A549 (cell line): ENCODE data around the gene RRP15. TPM values are rescaled to one million over a fixed set of nuclear protein-coding genes. Genes with fewer than 3 reads are reported as not detected.

ENCODE experiments used
- ATAC-seq, 2 experiments: fragments of 200-7000 bp in 1 of 2; fragments of >200 bp in 1 of 2; cut with Nextera tagmentation in 1 of 2; cut with Tn5 transposase in 1 of 2; 3 replicates each; pipeline versions ENCODE4 v1.8.0 to v1.9.1; 2018 to 2020; ENCODE audit warnings: mild to moderate bottlenecking in 1 of 2, moderate library complexity in 1 of 2
- CTCF ChIA-PET: fragments of 300-600 bp; sonication (Branson Sonifier 250); formaldehyde crosslinking; extraction: SDS; loops from one replicate; lab custom pipeline; 2021; ENCODE audit warnings: antibody characterized with exemption, inconsistent platforms; lab: Yijun Ruan, JAX
- POLR2A ChIA-PET: fragments of 350-600 bp; formaldehyde crosslinking; extraction: SDS; loops from one replicate; lab custom pipeline; 2021; ENCODE audit warnings: antibody characterized with exemption, inconsistent platforms; lab: Yijun Ruan, JAX
- DNase-seq, 2 experiments: peaks; one replicate each; pipeline versions ENCODE4 v3.0.0 to v3.0.0-alpha.2; 2011 to 2016; ENCODE audit warnings: low read depth in 1 of 2, low spot score in 1 of 2
- FAIRE-seq: peaks from 2 replicates; lab custom pipeline; 2011; peaks lifted over from hg19 to GRCh38; lab: Jason Lieb, UNC
- H3K27ac ChIP-seq, 2 experiments: fragments of >200 bp; sonication (Bioruptor Twin); formaldehyde crosslinking; 3 replicates each; pipeline ENCODE4 v1.5.1; 2016 to 2017
- H3K4me1 ChIP-seq: fragments of >200 bp; sonication (Bioruptor Twin); formaldehyde crosslinking; 3 replicates; pipeline ENCODE4 v1.6.1; 2016
- H3K4me2 ChIP-seq: fragments of >200 bp; sonication (Bioruptor Twin); formaldehyde crosslinking; 3 replicates; pipeline ENCODE4 v1.6.1; 2016
- H3K4me3 ChIP-seq: fragments of >200 bp; sonication (Bioruptor Twin); formaldehyde crosslinking; 3 replicates; pipeline ENCODE4 v1.5.1; 2016
- H3K9me3 ChIP-seq: fragments of >200 bp; sonication (Bioruptor Twin); formaldehyde crosslinking; 3 replicates; pipeline ENCODE4 v1.6.1; 2016
- HDAC2 ChIP-seq: fragments of 200-600 bp; sonication (generic); IDR thresholded peaks from 2 replicates; pipeline ENCODE4 v1.6.1; 2016
- HOXB13 ChIP-seq: fragments of 250-450 bp; sonication (Bioruptor Pico); IDR thresholded peaks from 2 replicates; pipeline ENCODE4 v1.5.0; 2020; ENCODE audit warnings: low read depth, mild to moderate bottlenecking, moderate library complexity
- HOXB5 ChIP-seq: fragments of 250-450 bp; sonication (Bioruptor Pico); IDR thresholded peaks from 2 replicates; pipeline ENCODE4 v1.5.0; 2020; ENCODE audit warnings: mild to moderate bottlenecking, moderate library complexity
- JUNB ChIP-seq: fragments of >200 bp; sonication (Bioruptor Twin); formaldehyde crosslinking; IDR thresholded peaks from 2 replicates; pipeline ENCODE4 v1.6.1; 2016
- KDM1A ChIP-seq: fragments of 200-600 bp; sonication (generic); IDR thresholded peaks from 2 replicates; pipeline ENCODE4 v1.6.1; 2016; ENCODE audit warnings: low read depth, mild to moderate bottlenecking
- RARB ChIP-seq: fragments of 250-450 bp; sonication (Bioruptor Pico); IDR thresholded peaks from 2 replicates; pipeline ENCODE4 v1.8.0; 2021; ENCODE audit warnings: mild to moderate bottlenecking, moderate library complexity
- RCOR1 ChIP-seq: fragments of 150-350 bp; IDR thresholded peaks from 2 replicates; pipeline ENCODE4 v1.6.1; 2014; ENCODE audit warnings: antibody characterized with exemption, low read length, low read depth
- RFX5 ChIP-seq: fragments of 450-650 bp; IDR thresholded peaks from 2 replicates; pipeline ENCODE4 v1.7.1; 2014; ENCODE audit warnings: antibody characterized with exemption, mild to moderate bottlenecking, moderate library complexity
- SMC3 ChIP-seq: fragments of >200 bp; sonication (Bioruptor Twin); formaldehyde crosslinking; IDR thresholded peaks from 3 replicates; pipeline ENCODE4 v1.6.1; 2018; ENCODE audit warnings: inconsistent platforms
- SREBF2 ChIP-seq: fragments of 450-650 bp; IDR thresholded peaks from 2 replicates; pipeline ENCODE4 v1.6.1; 2014; ENCODE audit warnings: mild to moderate bottlenecking, moderate library complexity
- TP53 ChIP-seq: fragments of 250-450 bp; sonication (Bioruptor Pico); IDR thresholded peaks from 2 replicates; pipeline ENCODE4 v1.5.0; 2021; ENCODE audit warnings: mild to moderate bottlenecking, moderate library complexity
- ZSCAN20 ChIP-seq: fragments of 250-450 bp; sonication (Bioruptor Pico); IDR thresholded peaks from 2 replicates; pipeline ENCODE4 v1.8.0; 2022; ENCODE audit warnings: mild to moderate bottlenecking, moderate library complexity
- WGBS: methylation state at CpG from one replicate; pipeline ENCODE4 v1.1.6; 2017; ENCODE audit errors: missing lambda C conversion rate; 5-methylcytosine and 5-hydroxymethylcytosine counted together
- polyA plus RNA-seq, 4 experiments: library from polyadenylated mRNA; depleted of rRNA in 3 of 4; stranded (reverse); fragments of >200 nt; fragmentation: RNase III in 1 of 4; extraction: RNeasy Plus Mini Kit Qiagen cat#74134 plus additional on column Dnase treatment in 1 of 4; gene quantifications; 2 replicates in 3 of 4; 3 replicates in 1 of 4; pipeline ENCODE4 v1.2.3, GENCODE V29; 2011 to 2017
- TF ChIP-seq, protein P1 (sequence below): fragments of 250-450 bp; sonication (Bioruptor Pico); IDR thresholded peaks from 2 replicates; pipeline ENCODE4 v1.5.0; 2020; ENCODE audit warnings: low read depth, mild to moderate bottlenecking, moderate library complexity
- TF ChIP-seq, protein P2 (sequence below): fragments of 250-450 bp; sonication (Bioruptor Pico); IDR thresholded peaks from 2 replicates; pipeline ENCODE4 v1.5.0; 2021; ENCODE audit warnings: mild to moderate bottlenecking, moderate library complexity, borderline replicate concordance
- TF ChIP-seq, protein P3 (sequence below): IDR thresholded peaks from 2 replicates; pipeline ENCODE4 v1.6.1; 2012
- TF ChIP-seq, protein P4 (sequence below): fragments of 150-350 bp; IDR thresholded peaks from 2 replicates; pipeline ENCODE4 v1.6.1; 2014; ENCODE audit warnings: low read depth, mild to moderate bottlenecking, low read length

Gene RRP15
- polyA plus RNA-seq, 2 of the 4 experiments (the other 2 are of a cell fraction) = 15.6 to 19.5 TPM

DNA sequence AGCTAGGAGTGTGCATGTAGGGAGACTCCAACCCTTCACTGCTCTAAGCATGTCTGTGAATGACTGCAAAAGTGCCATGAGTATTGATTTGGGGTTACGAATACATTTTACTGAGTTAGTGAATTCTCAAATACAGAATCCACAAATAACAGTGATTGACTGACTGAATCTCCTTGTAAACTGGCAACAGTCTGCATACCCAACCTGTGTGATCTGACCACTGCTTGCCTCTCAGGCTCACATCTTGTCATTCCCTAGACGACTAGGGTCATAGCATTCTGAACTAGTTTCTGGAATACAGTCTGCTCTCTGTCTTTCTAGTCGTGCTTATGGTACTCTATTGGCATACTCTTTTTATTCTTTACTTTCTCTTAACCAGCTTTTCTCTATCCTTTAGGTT is 7.4 kb downstream of the RRP15 start:
- 82% methylated on average over 3 of the region's 3 CpGs for WGBS
- ChIA-PET POLR2A (no interaction called here), CTCF (interaction anchor here (1.1 to 1.5 kb wide), 2 partner anchors 9 to 22 kb away, joined by 3 read pairs; no protein-coding TSS in a partner anchor)
- Histone ChIP-seq H3K4me2 (no peak overlapping the region), H3K27ac (no peak overlapping the region)
- TF ChIP-seq HDAC2 (no peak), RFX5 (no peak), RCOR1 (no peak), SREBF2 (no peak), HOXB13 (CRISPR knock-in tag) (no peak), SMC3 (no peak), HOXB5 (CRISPR knock-in tag) (no peak), TP53 (CRISPR knock-in tag) (no peak), KDM1A (no peak)
- TF ChIP-seq, protein P1, sequence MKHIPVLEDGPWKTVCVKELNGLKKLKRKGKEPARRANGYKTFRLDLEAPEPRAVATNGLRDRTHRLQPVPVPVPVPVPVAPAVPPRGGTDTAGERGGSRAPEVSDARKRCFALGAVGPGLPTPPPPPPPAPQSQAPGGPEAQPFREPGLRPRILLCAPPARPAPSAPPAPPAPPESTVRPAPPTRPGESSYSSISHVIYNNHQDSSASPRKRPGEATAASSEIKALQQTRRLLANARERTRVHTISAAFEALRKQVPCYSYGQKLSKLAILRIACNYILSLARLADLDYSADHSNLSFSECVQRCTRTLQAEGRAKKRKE (CRISPR knock-in tag) = no peak
- TF ChIP-seq, protein P2, sequence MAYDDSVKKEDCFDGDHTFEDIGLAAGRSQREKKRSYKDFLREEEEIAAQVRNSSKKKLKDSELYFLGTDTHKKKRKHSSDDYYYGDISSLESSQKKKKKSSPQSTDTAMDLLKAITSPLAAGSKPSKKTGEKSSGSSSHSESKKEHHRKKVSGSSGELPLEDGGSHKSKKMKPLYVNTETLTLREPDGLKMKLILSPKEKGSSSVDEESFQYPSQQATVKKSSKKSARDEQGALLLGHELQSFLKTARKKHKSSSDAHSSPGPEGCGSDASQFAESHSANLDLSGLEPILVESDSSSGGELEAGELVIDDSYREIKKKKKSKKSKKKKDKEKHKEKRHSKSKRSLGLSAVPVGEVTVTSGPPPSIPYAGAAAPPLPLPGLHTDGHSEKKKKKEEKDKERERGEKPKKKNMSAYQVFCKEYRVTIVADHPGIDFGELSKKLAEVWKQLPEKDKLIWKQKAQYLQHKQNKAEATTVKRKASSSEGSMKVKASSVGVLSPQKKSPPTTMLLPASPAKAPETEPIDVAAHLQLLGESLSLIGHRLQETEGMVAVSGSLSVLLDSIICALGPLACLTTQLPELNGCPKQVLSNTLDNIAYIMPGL (CRISPR knock-in tag) = no peak
- TF ChIP-seq, all 56 proteins: peak for 0
- no peak overlapping the region for H3K4me3 ChIP-seq
- H3K9me3 ChIP-seq = no peaks in the 10 kb centered on the region
- FAIRE-seq (no peak), DNase-seq (no peak), ATAC-seq (no peak)
- peaks cover 18% of the 10 kb centered on the region; the same call in 2 of the 3 replicates for H3K4me1 ChIP-seq

DNA sequence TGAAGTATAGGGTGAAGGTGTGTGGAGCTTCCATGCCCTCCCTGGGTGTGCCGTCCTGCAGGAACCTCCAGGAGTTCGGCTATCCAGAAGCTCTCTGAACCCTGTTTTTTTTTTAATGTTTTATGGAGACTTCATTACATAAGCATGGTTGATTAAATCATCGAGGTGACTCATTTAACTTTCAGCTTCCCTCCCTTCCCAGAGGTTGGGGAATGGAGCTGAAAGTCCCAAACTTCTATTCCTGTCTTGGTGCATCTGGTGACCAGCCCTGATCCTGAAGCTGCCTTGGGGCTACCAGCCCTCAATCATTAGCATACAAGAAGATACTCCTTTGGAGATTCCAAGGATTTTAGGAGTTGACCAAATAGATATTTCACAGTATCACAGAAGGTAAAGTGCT is 9.5 kb downstream of the RRP15 start:
- no peak for DNase-seq
- Histone ChIP-seq H3K9me3 (no peaks in the 10 kb centered on the region), H3K27ac (no peak overlapping the region), H3K4me2 (no peak overlapping the region), H3K4me1 (peaks cover 29% of the 10 kb centered on the region)
- FAIRE-seq = no peak
- ATAC-seq = no peak
- TF ChIP-seq RARB (CRISPR knock-in tag) (no peak), RFX5 (no peak), JUNB (no peak)
- TF ChIP-seq, all 56 proteins: peak for 0
- ChIA-PET CTCF (interaction anchor here (1.0 kb wide), 1 partner anchor 1518 kb away, joined by 4 read pairs; no protein-coding TSS in a partner anchor), POLR2A (no interaction called here)
- no peak overlapping the region for H3K4me3 ChIP-seq
- WGBS = 63% methylated on average over 3 of the region's 3 CpGs

DNA sequence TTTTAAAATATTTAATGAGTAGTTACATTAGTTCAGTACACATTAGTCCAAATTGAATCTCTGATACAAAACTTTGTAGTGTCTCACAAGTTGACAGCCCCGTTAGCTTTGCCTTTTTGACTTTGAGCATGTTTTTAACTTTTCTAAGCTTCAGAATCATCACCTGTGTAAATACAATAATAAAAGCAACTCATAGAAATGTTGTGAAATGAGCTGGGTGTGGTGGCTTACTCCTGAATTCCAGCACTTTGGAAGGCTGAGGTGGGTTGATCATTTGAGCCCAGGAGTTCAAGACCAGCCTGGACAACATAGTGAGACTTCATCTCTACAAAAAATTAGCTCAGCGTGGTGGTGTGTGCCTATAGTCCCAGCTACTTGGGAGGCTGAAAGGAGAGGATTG is 11.1 kb downstream of the RRP15 start:
- TF ChIP-seq, protein P3, sequence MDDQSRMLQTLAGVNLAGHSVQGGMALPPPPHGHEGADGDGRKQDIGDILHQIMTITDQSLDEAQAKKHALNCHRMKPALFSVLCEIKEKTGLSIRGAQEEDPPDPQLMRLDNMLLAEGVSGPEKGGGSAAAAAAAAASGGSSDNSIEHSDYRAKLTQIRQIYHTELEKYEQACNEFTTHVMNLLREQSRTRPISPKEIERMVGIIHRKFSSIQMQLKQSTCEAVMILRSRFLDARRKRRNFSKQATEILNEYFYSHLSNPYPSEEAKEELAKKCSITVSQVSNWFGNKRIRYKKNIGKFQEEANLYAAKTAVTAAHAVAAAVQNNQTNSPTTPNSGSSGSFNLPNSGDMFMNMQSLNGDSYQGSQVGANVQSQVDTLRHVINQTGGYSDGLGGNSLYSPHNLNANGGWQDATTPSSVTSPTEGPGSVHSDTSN = no peak
- no peak for TF ChIP-seq ZSCAN20
- TF ChIP-seq, protein P4, sequence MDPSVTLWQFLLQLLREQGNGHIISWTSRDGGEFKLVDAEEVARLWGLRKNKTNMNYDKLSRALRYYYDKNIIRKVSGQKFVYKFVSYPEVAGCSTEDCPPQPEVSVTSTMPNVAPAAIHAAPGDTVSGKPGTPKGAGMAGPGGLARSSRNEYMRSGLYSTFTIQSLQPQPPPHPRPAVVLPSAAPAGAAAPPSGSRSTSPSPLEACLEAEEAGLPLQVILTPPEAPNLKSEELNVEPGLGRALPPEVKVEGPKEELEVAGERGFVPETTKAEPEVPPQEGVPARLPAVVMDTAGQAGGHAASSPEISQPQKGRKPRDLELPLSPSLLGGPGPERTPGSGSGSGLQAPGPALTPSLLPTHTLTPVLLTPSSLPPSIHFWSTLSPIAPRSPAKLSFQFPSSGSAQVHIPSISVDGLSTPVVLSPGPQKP = no peak
- Histone ChIP-seq H3K4me1 (peaks cover 32% of the 10 kb centered on the region), H3K4me2 (0 out of 3 replicates have a peak overlapping the region, but pooled peaks have one; percentile 6), H3K9me3 (no peaks in the 10 kb centered on the region), H3K27ac (no peak overlapping the region), H3K4me3 (no peak overlapping the region)
- POLR2A ChIA-PET = interaction anchor here (2.2 kb wide), 1 partner anchor 11 kb away, joined by 10 read pairs; the partner anchor contains the start of gene RRP15
- DNase-seq = no peak
- no peak for ATAC-seq
- 94% methylated on average over 2 of the region's 2 CpGs for WGBS
- FAIRE-seq = no peak
- CTCF ChIA-PET = interaction anchor here (0.9 to 2.5 kb wide), 4 partner anchors 18 to 1517 kb away, joined by 3 to 8 read pairs (median 6); no protein-coding TSS in a partner anchor
